ENCODE results near the gene GINS2. TPM values are rescaled to one million over a fixed set of nuclear protein-coding genes. Genes with fewer than 3 reads are reported as not detected.

GINS2 gene
- polyA plus RNA-seq (ENCODE audit: insufficient read length in 12 of 12): 10 to 100 TPM in 8 of 12 donors, 1 to 10 TPM in 3, not detected in 1; 6.4 to 16.5 (median 10.6) TPM
- long read RNA-seq, donor 1, transcript GINS2-201 (5 exons, 2,673 nt): major isoform, 11 of 11 reads
- long read RNA-seq, donor 1, partial matches to known transcripts: 0 of 11 reads
- long read RNA-seq, donor 1, other reads (novel, unspliced or antisense): 0 of 11 reads
- long read RNA-seq, donor 2, transcript GINS2-201 (5 exons, 2,673 nt): major isoform, 10 of 22 reads
- long read RNA-seq, donor 2, partial matches to known transcripts: 12 of 22 reads
- long read RNA-seq, donor 2, other reads (novel, unspliced or antisense): 0 of 22 reads
- long read RNA-seq, donor 3, transcript GINS2-201 (5 exons, 2,673 nt): major isoform, 9 of 9 reads
- long read RNA-seq, donor 3, partial matches to known transcripts: 0 of 9 reads
- long read RNA-seq, donor 3, other reads (novel, unspliced or antisense): 0 of 9 reads
- long read RNA-seq, donor 4, transcript GINS2-201 (5 exons, 2,673 nt): major isoform, 8 of 8 reads
- long read RNA-seq, donor 4, partial matches to known transcripts: 0 of 8 reads
- long read RNA-seq, donor 4, other reads (novel, unspliced or antisense): 0 of 8 reads
- long read RNA-seq, donor 5, transcript GINS2-201 (5 exons, 2,673 nt): major isoform, 17 of 40 reads
- long read RNA-seq, donor 5, partial matches to known transcripts: 23 of 40 reads
- long read RNA-seq, donor 5, other reads (novel, unspliced or antisense): 0 of 40 reads
- long read RNA-seq, donor 6, partial matches to known transcripts: 0 of 3 reads
- long read RNA-seq, donor 6, other reads (novel, unspliced or antisense): 0 of 3 reads
- long read RNA-seq, donor 7, transcript GINS2-201 (5 exons, 2,673 nt): major isoform, 6 of 6 reads
- long read RNA-seq, donor 7, partial matches to known transcripts: 0 of 6 reads
- long read RNA-seq, donor 7, other reads (novel, unspliced or antisense): 0 of 6 reads
- long read RNA-seq, donor 8, transcript GINS2-201 (5 exons, 2,673 nt): major isoform, 15 of 15 reads
- long read RNA-seq, donor 8, partial matches to known transcripts: 0 of 15 reads
- long read RNA-seq, donor 8, other reads (novel, unspliced or antisense): 0 of 15 reads
- long read RNA-seq, donor 9, transcript GINS2-201 (5 exons, 2,673 nt): major isoform, 9 of 9 reads
- long read RNA-seq, donor 9, partial matches to known transcripts: 0 of 9 reads
- long read RNA-seq, donor 9, other reads (novel, unspliced or antisense): 0 of 9 reads
- long read RNA-seq, donor 10, transcript GINS2-201 (5 exons, 2,673 nt): major isoform, 9 of 9 reads
- long read RNA-seq, donor 10, partial matches to known transcripts: 0 of 9 reads
- long read RNA-seq, donor 10, other reads (novel, unspliced or antisense): 0 of 9 reads
- long read RNA-seq, donor 11, transcript GINS2-201 (5 exons, 2,673 nt): major isoform, 9 of 9 reads
- long read RNA-seq, donor 11, partial matches to known transcripts: 0 of 9 reads
- long read RNA-seq, donor 11, other reads (novel, unspliced or antisense): 0 of 9 reads

DNA sequence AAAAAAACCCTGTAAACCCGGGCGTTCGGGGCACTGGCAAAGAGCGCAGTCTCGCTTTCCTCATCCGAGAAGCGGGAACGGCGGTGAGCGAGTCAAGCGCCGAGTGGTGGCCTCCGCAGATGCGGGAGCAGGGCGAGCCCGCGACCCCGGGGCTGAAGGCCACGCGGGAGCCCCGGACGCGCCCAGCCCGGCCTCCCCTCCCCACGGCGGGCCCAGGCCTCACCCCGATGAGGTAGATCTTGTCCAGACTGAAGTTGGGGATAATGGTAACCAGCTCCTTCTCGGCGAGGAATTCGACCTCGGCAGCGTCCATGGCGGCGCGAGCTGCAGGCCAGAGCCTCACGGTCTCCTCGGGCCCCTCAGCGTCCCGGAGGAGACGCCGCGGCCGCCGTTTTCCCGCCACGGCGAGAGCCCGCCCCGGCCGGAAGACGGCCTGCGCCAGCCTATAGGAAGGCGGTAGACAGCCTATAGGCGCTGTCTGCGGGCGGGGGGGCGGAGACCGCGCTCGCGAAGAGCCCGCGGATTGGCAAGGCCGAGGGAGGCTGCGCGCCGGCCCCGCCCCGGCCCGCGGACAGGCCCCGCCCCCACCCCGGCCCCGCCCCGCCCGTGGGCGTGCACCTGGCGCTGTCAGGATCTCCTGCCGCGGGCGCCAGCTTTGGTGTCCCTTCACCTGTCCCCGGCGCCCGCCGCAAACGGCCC is at the start of gene GINS2:
TSS of gene GINS2 (minus strand) at position 369 of the 699 bp plus-strand sequence. CDS start at position 313, 56 bp downstream.
- DNase-seq: peak; percentile 85

DNA sequence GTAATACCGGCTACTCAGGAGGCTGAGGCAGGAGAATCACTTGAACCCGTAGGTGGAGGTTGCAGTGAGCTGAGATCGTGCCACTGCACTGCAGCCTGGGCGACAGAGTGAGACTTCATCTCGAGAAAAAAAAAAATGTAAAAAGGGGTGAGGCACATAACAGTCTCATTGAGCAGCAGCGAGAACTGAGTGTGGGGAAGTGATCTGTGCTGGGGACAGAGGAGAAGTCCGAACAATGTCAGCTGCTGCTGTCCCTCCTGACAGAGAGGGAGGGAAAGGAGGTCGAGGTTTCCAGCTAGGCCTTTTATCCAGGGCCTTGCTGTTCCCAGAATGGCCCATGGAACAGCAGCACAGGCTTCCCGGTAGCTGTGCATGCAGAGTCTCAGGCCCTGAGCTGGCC is 48.2 kb upstream of the GINS2 start:
- DNase-seq: no peak

GRCh38 chr16:85735946-85736345 is 47.2 kb upstream of the GINS2 start:
- no peak for DNase-seq

DNA sequence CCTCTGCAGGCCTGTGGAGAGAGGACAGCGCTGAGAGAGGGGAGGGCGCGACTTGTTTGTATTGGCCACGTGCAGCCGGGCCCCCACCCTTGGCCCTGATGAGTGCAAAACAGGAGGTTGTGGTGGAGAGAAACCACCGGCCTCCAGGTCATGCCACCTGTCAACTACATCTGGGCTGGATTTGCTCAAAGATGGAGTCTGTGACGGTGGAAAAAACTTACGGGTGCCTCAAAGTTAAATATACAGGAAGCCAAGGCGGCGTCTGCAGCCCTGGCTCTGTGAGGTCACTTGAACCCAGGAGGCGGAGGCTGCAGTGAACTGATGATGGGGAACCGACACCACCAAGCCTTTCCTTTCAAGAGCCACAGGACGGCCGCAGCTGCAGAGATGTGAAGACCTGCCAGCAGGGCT is 46.5 kb upstream of the GINS2 start:
- DNase-seq: no peak

DNA sequence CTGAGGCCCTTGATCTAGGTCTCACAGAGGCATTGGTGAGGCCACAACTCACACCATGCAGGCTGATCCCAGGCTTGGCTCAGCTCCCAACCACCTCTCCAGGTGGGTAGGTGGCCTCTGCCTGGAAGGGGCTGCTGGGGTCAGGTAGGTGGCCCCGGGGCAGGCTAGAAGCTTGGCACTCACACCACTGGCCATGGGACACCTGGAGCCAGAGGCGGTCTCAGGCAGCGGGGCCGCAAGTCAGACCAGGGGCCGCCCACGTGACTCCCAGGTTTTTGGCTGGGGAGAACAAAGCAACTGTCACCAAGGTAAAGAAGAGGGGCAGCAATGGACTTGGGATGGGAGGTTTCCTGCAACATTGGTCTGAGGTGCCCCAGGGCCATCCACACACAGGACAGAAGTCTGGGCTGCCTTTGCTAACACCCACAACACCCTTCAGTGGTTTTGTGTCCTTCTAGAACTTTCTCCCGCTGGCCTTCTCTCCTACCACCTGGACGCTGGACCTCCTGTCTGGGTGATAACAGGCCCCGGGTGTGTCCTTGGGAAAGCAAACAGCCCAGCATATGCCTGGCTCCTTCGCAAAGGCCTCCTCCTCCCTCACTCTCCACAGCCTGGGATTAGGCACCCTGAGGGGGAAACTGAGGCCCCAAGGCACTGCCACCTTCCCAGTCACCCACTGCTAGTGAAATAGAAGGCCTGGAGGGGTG is 45.7 kb upstream of the GINS2 start:
- no peak for DNase-seq

DNA sequence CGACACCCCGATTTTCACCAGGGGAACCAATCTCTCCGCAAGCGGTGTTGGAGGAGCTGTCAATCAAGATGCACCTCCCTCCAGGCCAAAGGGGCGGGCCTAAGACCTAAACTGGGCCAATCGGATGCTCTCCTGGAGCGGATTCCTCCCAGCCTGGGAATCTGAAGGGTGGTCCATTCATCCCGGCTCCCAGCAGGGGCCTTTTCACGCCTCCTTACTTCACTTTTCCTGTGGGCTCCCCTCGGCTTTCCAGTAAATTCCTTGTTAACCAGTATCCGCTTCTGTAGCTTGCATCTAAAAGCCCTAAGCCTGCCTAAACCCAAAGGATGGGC is 45.1 kb upstream of the GINS2 start:
- no peak for DNase-seq

DNA sequence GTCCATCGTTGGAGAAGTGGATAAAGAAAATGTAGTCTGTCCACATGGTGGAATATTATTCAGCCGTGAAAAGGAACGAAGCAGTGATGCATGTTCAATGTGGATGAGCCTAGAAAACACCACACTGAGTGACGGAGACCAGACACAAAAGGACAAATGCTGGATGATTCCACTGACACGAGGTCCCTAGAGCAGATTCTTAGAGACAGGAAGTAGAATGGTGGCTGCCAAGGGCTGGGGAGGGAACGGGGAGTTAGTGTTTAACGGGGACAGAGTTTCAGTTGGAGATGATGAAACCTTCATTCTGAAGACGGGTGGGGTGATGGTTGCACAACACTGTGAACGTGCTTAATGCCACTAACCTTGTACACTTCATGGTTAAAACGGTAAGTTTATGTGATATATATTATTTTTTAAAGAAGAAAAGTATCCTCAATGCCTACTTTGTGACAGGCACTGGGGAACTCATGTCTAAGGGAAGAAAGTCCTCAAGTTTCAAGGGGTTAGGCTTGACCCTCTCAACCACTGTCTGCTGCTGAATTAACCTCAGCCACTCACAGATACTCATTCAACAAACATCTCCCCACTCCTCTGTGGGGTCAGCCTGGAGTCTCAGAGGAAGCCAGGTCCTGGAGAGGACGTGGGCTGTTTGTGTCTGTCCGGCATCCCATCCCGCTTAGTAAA is 44.5 kb upstream of the GINS2 start:
- DNase-seq: no peak

- DNase-seq: no peak
Observed at GRCh38 chr16:85731179-85731578, 42.4 kb upstream of the GINS2 start.

GRCh38 chr16:85730186-85730465 is 41.4 kb upstream of the GINS2 start:
- DNase-seq: no peak

- DNase-seq: no peak
Observed at GRCh38 chr16:85729452-85730185, 40.9 kb upstream of the GINS2 start.

DNA sequence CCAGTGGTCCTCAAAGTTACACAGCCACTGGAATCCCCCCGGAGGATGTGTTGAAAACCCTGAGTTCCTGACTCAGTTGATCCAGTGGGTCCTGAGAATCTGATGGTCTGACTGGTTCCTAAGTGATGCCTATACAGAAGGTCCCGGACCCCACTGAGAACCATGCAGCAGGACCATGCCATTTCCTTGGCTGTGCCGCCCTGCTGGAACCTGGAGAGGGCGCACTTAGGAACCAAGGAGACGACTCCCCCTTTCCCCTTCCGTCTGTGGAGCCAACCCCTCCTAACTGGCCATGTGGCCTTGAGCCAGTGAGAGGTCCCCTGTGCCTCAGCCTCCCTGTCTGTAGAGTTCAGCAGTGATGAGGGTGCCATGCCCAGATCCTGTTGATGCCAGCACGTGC is 40.1 kb upstream of the GINS2 start:
- no peak for DNase-seq

- DNase-seq: no peak
Observed at GRCh38 chr16:85724936-85725335, 36.2 kb upstream of the GINS2 start.

- no peak for DNase-seq
Observed at GRCh38 chr16:85724126-85724879, 35.5 kb upstream of the GINS2 start.

DNA sequence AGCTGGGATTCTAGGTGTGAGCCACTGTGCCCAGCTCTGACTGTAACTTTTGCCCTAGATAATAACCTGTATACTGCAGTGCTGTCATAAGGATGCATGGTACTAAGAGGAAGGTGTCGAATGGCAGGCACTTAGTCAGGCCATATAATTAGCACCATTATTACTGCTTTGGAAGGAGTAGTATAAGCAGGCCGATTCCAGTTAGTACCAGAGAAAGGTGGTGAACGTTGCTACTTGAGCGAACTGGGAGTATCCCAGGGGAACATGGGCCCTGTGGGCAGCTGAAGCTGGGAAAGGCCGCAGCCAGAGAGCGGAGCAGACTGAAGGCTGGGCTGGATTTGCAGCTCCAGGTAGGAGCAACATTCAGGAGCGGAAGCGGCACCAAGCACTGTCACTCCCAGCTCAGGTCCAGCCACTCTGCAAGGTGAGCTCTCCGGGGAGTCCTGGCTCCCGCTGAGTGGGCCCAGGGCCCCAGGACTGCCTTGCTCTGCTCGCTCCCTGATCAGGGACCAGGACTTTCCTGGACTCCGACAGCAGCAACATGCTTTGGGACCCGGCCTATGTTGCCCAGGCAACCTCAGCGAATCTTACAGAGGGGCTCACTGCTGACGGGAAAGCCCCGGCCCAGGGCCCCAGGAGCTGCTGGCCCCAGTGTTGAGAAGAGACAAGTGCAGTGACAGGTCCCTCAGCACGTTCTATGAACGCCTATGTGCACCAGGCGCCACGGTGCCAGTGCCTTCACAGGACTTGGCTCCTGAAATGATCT is 33.6 kb upstream of the GINS2 start:
- no peak for DNase-seq

- no peak for DNase-seq
Observed at GRCh38 chr16:85720302-85720637, 31.5 kb upstream of the GINS2 start.

GRCh38 chr16:85719605-85720301 is 31.0 kb upstream of the GINS2 start:
- no peak for DNase-seq

DNA sequence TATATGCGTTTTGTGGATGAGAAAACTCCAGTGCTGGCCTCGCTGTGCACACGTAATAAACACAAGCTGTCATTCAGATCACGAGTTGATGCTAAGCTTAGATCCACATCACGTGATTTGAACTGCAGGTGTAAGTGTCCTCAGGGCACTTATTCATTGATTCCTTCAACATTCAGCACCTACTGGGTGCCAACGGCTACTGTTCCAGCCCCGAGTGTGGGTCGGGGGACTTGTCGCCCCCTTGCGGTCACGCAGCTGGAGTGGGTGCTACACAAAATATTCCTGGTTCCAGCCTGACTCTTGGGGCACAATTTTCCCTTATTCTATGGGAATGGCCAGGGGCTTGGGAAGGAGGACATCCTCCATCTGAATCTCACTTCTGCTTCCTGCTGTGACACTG is 29.9 kb upstream of the GINS2 start:
- DNase-seq: no peak

Data from muscle of arm (tissue), 14 donors.